Measurements from ENCODE around the gene PAXIP1. TPM values are rescaled to one million over a fixed set of nuclear protein-coding genes. Genes with fewer than 3 reads are reported as not detected.

The PAXIP1 gene
- total and polyA plus RNA-seq, 2 experiments from 2014 or later: 12.5 to 36.9 TPM

- peaks cover 85% of the 10 kb centered on the region for H3K79me2 ChIP-seq (replicated peaks; ENCODE audit: insufficient read depth)
- Mint-ChIP-seq H3K4me3 (no peak overlapping the region), H3K4me1 (peaks cover 21% of the 10 kb centered on the region), H3K27ac (peak overlapping the region; percentile 60; the same call in 1 of the 2 replicates), H3K27me3 (ENCODE audit: insufficient read depth, low read depth, poor library complexity) (peaks cover 6% of the 10 kb centered on the region), H3K36me3 (ENCODE audit: low read depth) (peaks cover 39% of the 10 kb centered on the region), H3K9me3 (no peaks in the 10 kb centered on the region)
- H3K4me3 ChIP-seq: no peak overlapping the region
- no peaks in the 10 kb centered on the region; the same call in 1 of the 2 replicates for H3F3A ChIP-seq (replicated peaks; ENCODE audit: low read depth)
- H3K27me3 ChIP-seq (ENCODE audit: insufficient read depth): no peaks in the 10 kb centered on the region
- H2AFZ ChIP-seq: no peak overlapping the region
- H4K20me1 ChIP-seq (replicated peaks; ENCODE audit: insufficient read depth): peaks cover 25% of the 10 kb centered on the region
- no peaks in the 10 kb centered on the region for H3K9me2 ChIP-seq (ENCODE audit: insufficient read depth)
- peaks cover 21% of the 10 kb centered on the region for H3K4me1 ChIP-seq (ENCODE audit: insufficient read depth)
- DNase-seq (ENCODE audit: low spot score) (no peak), ATAC-seq (no peak)
- no peak overlapping the region for H3K27ac ChIP-seq (ENCODE audit: low read depth)
- peaks cover 13% of the 10 kb centered on the region; the same call in 1 of the 2 replicates for H3K36me3 ChIP-seq (ENCODE audit: insufficient read depth)
- no peak for TF ChIP-seq ZNF462 (CRISPR knock-in tag; IDR thresholded peaks at IDR 0.05)
- no peak for TF ChIP-seq NANOG (IDR thresholded peaks at IDR 0.05; ENCODE audit: borderline replicate concordance)
- TF ChIP-seq REST (IDR thresholded peaks at IDR 0.05; ENCODE audit: unreplicated experiment): no peak
- TF ChIP-seq ZNF331 (CRISPR knock-in tag; IDR thresholded peaks at IDR 0.05; ENCODE audit: low read depth): no peak
- TF ChIP-seq STAT1 (IDR thresholded peaks at IDR 0.05; ENCODE audit: unreplicated experiment): no peak
- no peak for TF ChIP-seq POLR2AphosphoS5 (IDR thresholded peaks at IDR 0.05; ENCODE audit: low read depth)
- no peak for TF ChIP-seq ZNF114 (CRISPR knock-in tag; IDR thresholded peaks at IDR 0.05)
- no peak for TF ChIP-seq ETS1 (IDR thresholded peaks at IDR 0.05)
- no peak overlapping the region for H3K4me2 ChIP-seq
These were observed 6.8 kb downstream of the PAXIP1 start for GRCh38 chr7:154996101-154996500.

Measured in GM23338 (cell line).